Activated CD4-positive, alpha-beta T cell treated with anti-CD3 and anti-CD28 coated beads, Interleukin-2, amount 50 U/mL, for 4 hours (primary cell): ENCODE measurements around the gene ITPK1.

ENCODE experiments used
- DNase-seq, 2 experiments: peaks; one replicate each; pipeline ENCODE4 v3.0.0-alpha.2; 2020

Gene ITPK1

DNA sequence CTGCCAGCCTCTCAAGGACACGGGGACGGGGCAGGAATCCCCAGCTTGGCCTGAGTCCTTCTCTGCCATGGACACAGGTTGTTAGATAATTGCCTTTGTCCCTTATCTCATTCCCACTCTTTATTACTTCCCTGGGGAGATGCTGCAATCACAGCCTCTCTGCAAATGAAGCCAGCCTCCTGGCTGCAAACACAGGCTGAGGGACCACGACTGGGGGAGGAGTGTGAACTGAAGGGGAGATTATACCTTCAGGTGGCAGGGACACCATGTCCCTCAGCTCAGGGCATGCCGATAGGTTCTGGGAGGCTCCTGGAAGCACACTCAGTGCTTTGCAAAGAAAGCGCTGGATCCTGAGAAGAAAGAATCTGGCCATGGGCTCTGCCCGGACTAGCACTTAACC lies 208.9 kb downstream of the ITPK1 start:
- DNase-seq: no peak

DNA sequence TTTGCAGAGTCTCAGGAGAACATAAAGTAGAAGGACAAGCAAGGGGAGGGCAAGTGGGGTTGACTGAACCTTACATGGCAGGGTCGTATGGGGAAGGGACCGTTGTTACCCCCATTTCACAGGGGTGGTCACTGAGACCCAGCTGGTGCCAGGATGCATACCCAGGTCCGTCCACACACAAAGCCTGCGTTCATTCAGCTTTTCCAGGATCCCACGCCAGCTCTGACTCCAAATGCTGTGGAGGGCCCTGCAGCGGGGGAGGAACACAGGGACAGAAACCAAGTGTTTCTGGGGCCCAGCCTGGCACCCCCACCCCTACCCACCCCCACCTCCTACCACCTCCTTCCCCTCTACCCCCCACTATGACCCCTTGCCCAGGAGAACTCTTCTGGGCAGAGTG lies 209.3 kb downstream of the ITPK1 start:
- no peak for DNase-seq

GRCh38 chr14:92905667-92906066 lies 210.1 kb downstream of the ITPK1 start:
- DNase-seq: no peak

DNA sequence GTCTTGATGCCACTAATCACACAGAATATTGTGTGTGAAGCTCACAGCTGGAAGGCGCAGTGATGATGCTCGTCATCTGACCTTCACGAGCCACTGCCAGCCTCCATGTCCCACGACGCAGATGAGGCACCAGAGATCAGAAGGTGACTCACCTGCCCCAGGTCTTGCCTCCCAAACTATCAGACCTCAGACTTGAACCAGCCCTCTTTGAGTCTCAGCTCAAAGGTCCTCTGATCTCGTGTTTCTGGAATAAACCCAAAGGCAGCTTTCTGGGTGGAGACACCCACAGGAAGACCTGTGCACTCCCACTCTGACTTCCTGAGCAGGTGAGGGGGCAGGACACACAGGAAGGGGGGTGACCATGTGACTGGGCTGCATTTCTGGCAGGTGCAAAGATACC lies 212.4 kb downstream of the ITPK1 start:
- DNase-seq: peak; percentile 15 to 21

DNA sequence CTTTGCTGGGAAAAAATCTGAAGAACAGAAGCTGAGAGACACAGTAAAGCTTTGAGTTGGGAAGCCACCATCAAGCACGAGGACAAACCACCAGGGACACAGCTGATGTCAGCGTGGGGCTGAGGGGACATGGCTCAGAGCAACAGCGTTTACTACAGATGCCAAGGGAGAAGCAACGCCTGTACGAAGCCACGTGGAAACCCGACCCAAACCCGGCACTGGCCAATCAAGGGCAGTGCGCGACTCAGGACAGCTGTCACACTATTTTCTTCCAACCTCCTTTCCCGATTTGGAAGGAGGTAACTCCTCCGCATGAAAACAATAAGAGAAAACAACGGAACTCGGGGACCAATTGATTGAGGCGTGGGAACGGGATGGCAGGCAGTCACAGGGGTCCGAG lies 213.0 kb downstream of the ITPK1 start:
- DNase-seq: no peak

- no peak for DNase-seq
Observed at GRCh38 chr14:92902191-92902590, 213.5 kb downstream of the ITPK1 start.

GRCh38 chr14:92900660-92901059 lies 215.1 kb downstream of the ITPK1 start:
- no peak for DNase-seq

DNA sequence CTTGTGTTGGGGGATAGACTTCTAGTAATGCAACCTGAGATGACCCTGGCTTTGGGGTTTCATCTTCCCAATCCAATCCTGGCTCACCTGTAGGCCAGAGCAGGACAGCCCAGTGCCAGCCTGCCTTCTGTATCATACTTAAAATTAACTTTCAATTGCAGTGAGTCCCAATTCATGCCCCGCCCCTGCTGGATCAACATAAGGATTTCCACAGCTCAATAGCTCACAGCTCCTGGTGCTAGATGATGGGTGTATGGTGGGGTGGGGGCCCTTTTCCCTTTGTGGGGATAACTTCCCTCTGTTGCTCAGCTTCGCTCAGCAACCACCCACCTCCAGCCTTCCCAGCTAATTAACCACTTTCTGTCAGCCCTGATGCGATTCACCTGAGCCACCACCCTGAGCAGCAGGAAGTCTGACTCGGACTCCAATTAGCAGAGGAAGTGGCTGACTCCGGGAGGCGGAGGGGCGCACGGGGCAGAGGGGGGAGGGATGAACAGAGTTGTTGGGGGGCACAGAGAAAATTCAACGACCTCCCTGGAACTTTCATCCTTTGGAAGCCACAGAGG lies 217.1 kb downstream of the ITPK1 start:
- DNase-seq: no peak

DNA sequence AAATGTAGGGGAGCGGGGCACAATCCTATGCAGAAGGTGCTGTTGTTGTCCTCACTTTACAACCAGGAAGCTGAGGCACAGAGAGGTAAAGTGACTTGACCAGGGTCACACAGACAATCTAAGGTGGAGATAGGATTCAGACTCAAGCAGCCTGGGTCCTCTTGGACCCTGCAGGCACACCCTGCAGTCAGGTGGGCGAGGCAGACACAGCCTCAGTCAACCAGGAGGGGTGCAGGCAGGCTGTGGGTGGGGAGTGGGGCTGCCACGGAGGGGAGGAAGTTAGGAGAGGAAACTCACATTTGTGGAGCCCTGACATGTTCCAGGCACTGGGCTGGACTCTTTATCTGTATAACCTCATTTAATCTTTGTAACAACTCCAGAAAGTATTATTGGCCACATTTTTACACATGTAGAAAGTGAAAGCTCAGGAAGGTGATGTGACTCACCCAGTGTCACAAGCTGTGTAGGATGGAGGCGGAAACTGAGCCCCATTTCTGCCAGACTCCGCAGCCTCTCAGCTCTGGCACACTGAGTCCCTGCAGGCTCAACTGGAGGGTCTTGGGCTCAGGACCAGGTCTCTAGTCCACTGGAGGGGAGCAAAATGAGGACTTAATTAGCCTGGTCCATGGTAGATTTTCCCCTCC lies 217.7 kb downstream of the ITPK1 start:
- peak; percentile 9 to 25 for DNase-seq

DNA sequence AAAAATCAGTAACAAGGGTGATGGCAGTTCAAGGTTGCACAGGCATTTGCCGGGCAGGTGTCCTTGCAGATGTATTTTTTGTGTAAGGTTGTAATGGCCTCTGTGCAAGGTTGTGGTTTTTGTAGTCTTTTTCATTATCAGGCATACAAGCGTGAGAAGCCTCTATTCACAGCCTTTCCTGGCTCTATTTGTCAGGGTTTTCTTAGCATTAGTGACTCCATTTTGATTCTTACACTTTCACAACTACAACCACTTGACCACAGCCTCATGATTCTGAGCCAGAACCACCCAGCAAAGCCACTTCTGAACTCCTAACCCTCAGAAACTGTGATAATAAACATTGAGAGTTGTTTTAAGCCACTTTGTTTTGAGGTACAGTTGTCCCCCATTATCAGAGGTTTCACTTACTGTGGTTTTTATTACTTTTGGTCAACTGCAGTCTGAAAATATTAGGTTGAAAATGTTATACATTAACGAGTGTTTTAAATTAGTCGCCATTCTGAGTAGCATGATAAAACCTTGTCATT lies 220.3 kb downstream of the ITPK1 start:
- DNase-seq: no peak

DNA sequence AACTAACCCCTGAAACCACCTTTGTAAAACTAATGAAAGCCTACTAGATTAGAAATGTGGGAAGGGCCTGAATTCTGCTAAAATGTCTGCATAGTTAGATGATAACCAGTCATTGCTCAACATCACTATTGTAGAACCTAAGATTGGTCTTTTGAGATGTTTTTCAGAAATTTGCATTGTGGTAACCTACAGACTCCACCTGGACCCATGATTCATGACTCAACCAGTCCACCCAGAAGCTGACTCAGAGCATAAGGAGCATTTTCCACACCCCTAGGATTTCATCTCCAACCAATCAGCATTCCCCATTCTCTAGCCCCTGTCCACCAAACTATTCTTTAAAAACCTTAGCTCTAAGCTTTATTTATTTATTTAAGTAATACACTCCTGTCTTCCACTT lies 223.1 kb downstream of the ITPK1 start:
- no peak for DNase-seq

GRCh38 chr14:92890830-92891588 lies 224.7 kb downstream of the ITPK1 start:
- DNase-seq: no peak

GRCh38 chr14:92888896-92889295 lies 226.8 kb downstream of the ITPK1 start:
- DNase-seq: no peak

GRCh38 chr14:92887157-92887556 lies 228.6 kb downstream of the ITPK1 start:
- DNase-seq: no peak
